Endothelial cell (in vitro differentiated cells): Measurements from ENCODE around the gene NDRG3. TPM values are rescaled to one million over a fixed set of nuclear protein-coding genes. Genes with fewer than 3 reads are reported as not detected.

Experiments
- DNase-seq: peaks from one replicate; pipeline ENCODE4 v3.0.0; 2021; ENCODE audit warnings: low spot score
- H3K27ac Mint-ChIP-seq: one replicate; pipeline ENCODE4 v1.8.0; 2021; ENCODE audit warnings: mixed read lengths, inconsistent platforms; ENCODE audit not compliant: unreplicated experiment
- H3K27me3 Mint-ChIP-seq: one replicate; pipeline ENCODE4 v1.8.0; 2021; ENCODE audit warnings: mild to moderate bottlenecking, moderate library complexity, mixed read lengths, inconsistent platforms; ENCODE audit not compliant: unreplicated experiment
- H3K36me3 Mint-ChIP-seq: one replicate; pipeline ENCODE4 v1.8.0; 2021; ENCODE audit warnings: mild to moderate bottlenecking, low read depth, mixed read lengths, inconsistent platforms; ENCODE audit not compliant: unreplicated experiment
- H3K4me1 Mint-ChIP-seq: one replicate; pipeline ENCODE4 v1.8.0; 2021; ENCODE audit warnings: mild to moderate bottlenecking, mixed read lengths, inconsistent platforms; ENCODE audit not compliant: unreplicated experiment
- H3K4me3 Mint-ChIP-seq: one replicate; pipeline ENCODE4 v1.8.0; 2021; ENCODE audit warnings: mild to moderate bottlenecking, mixed read lengths, inconsistent platforms; ENCODE audit not compliant: unreplicated experiment
- H3K9me3 Mint-ChIP-seq: one replicate; pipeline ENCODE4 v1.8.0; 2021; ENCODE audit warnings: mixed read lengths, inconsistent platforms; ENCODE audit not compliant: unreplicated experiment
- total RNA-seq: library from RNA; stranded (reverse); fragmentation: NEBNext Ultra II Directional; extraction: Animal tissue kit (Norgen Biotek cat#: 25700); gene quantifications from one replicate; pipeline ENCODE4 v1.2.1, GENCODE V29; 2021; ENCODE audit not compliant: unreplicated experiment
- TF ChIP-seq, protein P1 (sequence below): fragments of 200-600 bp; sonication (generic); IDR thresholded peaks from one replicate; pipeline ENCODE4 v1.5.0; 2021; ENCODE audit warnings: antibody characterized with exemption; ENCODE audit not compliant: unreplicated experiment

NDRG3 gene
- total RNA-seq, 1 donor from 2014 or later = 14.2 TPM

DNA sequence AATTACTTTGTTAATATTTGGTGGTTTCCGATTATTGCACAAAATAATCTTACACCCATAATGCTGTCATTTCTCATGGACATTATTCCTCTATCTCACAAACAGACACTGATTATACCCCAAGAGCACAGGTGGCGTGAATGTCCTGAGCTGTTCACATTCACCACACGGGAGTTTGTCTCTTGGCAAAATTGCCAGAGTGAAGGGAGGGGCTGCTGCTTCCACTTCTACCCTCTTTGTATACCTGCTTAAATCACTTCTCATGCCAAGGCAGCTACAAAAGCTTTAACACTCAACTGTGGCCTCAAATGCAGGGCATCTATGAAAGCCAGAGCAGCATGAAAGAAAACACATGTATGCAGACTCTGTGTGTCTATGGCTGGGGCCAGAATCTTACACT, 58.0 kb downstream of the NDRG3 start:
- Mint-ChIP-seq H3K27ac (no peak overlapping the region), H3K4me1 (no peaks in the 10 kb centered on the region), H3K9me3 (no peaks in the 10 kb centered on the region), H3K4me3 (no peak overlapping the region), H3K36me3 (peaks cover 4% of the 10 kb centered on the region), H3K27me3 (no peaks in the 10 kb centered on the region)
- TF ChIP-seq, protein P1, sequence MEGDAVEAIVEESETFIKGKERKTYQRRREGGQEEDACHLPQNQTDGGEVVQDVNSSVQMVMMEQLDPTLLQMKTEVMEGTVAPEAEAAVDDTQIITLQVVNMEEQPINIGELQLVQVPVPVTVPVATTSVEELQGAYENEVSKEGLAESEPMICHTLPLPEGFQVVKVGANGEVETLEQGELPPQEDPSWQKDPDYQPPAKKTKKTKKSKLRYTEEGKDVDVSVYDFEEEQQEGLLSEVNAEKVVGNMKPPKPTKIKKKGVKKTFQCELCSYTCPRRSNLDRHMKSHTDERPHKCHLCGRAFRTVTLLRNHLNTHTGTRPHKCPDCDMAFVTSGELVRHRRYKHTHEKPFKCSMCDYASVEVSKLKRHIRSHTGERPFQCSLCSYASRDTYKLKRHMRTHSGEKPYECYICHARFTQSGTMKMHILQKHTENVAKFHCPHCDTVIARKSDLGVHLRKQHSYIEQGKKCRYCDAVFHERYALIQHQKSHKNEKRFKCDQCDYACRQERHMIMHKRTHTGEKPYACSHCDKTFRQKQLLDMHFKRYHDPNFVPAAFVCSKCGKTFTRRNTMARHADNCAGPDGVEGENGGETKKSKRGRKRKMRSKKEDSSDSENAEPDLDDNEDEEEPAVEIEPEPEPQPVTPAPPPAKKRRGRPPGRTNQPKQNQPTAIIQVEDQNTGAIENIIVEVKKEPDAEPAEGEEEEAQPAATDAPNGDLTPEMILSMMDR = no peak
- DNase-seq = no peak

DNA sequence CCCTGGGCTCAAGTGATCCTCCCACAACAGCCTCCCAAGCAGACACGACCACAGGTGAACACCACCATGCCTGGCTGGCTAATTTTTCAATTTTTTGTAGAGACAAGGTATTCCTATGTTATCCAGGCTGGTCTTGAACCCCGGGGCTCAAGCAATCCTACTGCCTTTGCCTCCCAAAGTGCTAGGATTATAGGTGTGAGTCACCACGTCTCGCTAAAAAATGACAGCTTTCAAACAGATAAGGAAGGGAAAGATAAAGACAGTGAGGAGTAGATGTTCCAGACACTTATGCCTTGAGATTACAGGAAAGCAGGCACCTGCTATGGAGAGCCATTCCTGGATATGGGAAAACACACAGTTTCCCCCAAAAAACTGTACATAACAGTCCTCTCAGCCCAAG, 58.9 kb downstream of the NDRG3 start:
- H3K27me3 Mint-ChIP-seq = no peaks in the 10 kb centered on the region
- H3K4me1 Mint-ChIP-seq = no peaks in the 10 kb centered on the region
- no peaks in the 10 kb centered on the region for H3K9me3 Mint-ChIP-seq
- no peak for DNase-seq
- no peak overlapping the region for H3K27ac Mint-ChIP-seq
- TF ChIP-seq, protein P1 = no peak
- peaks cover 4% of the 10 kb centered on the region for H3K36me3 Mint-ChIP-seq
- no peak overlapping the region for H3K4me3 Mint-ChIP-seq

DNA sequence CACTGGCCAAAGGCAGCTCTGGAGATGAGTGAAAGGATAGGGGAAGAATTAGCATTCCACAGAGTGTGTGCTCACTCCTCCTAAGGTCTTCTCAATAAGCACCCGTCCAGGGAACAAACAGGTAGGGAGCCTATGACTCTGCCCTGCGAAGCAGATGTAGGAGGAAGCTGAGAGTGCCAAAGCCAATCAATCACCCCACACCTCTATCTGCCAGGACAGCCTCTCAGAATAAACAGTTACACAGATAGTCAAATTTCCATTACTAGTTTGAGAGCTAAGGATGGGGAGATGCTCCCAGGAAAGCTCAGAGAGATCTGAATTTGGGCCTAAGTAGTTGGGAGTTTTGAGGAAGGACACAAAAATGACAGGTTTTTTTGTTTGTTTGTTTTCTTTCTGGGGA, 59.4 kb downstream of the NDRG3 start:
- H3K4me3 Mint-ChIP-seq = no peak overlapping the region
- no peaks in the 10 kb centered on the region for H3K27me3 Mint-ChIP-seq
- TF ChIP-seq, protein P1 = no peak
- no peak overlapping the region for H3K27ac Mint-ChIP-seq
- H3K4me1 Mint-ChIP-seq = no peaks in the 10 kb centered on the region
- H3K9me3 Mint-ChIP-seq = no peaks in the 10 kb centered on the region
- H3K36me3 Mint-ChIP-seq = peaks cover 4% of the 10 kb centered on the region
- DNase-seq = no peak

DNA sequence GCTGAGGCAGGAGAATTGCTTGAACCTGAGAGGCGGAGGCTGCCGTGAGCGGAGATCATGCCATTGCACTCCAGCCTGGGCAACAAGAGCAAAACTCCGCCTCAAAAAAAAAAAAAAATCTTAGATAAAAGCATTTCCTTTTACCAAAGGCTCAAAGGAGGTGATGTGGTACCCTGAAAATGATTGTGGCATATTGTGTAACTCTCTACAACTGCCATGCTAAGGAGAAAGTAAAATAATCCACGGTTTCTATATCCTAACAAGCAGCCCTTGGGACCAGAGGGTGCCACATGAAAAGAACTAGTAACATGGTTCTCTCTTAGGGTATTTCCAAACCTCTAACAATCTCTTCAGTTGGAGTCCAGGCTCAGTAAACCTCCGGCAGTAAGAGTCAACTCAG, 61.1 kb downstream of the NDRG3 start:
- Mint-ChIP-seq H3K36me3 (peaks cover 7% of the 10 kb centered on the region), H3K4me1 (no peaks in the 10 kb centered on the region)

DNA sequence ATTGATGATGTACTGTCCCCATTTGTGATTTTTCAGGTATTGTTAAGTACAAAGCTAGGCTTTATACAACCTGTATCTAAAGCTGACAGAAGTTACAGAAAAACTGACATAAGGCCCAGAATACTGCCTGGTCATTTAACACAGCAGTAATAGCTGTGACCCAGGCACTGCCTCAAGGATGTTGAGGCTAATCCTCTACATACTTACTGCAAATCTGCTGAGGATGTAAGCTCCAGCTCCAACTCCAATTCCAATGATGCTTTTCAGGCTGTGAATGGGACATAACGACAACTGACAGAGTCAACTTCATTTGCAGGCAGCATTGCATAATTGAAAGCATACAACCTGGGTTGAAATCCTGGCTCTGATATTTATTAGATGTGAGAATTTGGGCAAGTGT, 63.6 kb downstream of the NDRG3 start:
- no peaks in the 10 kb centered on the region for H3K4me1 Mint-ChIP-seq
- no peaks in the 10 kb centered on the region for H3K9me3 Mint-ChIP-seq
- TF ChIP-seq, protein P1 = no peak
- no peaks in the 10 kb centered on the region for H3K27me3 Mint-ChIP-seq
- H3K27ac Mint-ChIP-seq = no peak overlapping the region
- DNase-seq = no peak
- no peak overlapping the region for H3K4me3 Mint-ChIP-seq
- H3K36me3 Mint-ChIP-seq = peaks cover 17% of the 10 kb centered on the region

More for the DNA sequence above, 61.1 kb downstream of the NDRG3 start:
- H3K27ac Mint-ChIP-seq = no peak overlapping the region
- no peaks in the 10 kb centered on the region for H3K27me3 Mint-ChIP-seq
- TF ChIP-seq, protein P1 = no peak
- H3K4me3 Mint-ChIP-seq = no peak overlapping the region
- no peaks in the 10 kb centered on the region for H3K9me3 Mint-ChIP-seq
- DNase-seq = no peak
